Measurements from ENCODE around the gene DDX42.
"Not testable (repeated sequence)": the region's sequence is repeated elsewhere in the genome, so short reads cannot be mapped to it uniquely, and the experiment has no call there.

The DDX42 gene

GRCh38 chr17:63847525-63848249 is 73.7 kb downstream of the DDX42 start:
- DNase-seq (ENCODE audit: low read depth): no peak
- TF ChIP-seq CTCF (conservative IDR thresholded peaks at IDR 0.05; ENCODE audit: control insufficient read depth, insufficient read depth, low read depth, low read length): no peak
- no peak overlapping the region for H3K4me3 ChIP-seq (ENCODE audit: control insufficient read depth, low read depth, low read length)

GRCh38 chr17:63848834-63849689 is 75.1 kb downstream of the DDX42 start:
- H3K4me3 ChIP-seq (ENCODE audit: control insufficient read depth, low read depth, low read length): peak overlapping the region; percentile 34
- peak; percentile 42 for TF ChIP-seq CTCF (conservative IDR thresholded peaks at IDR 0.05; ENCODE audit: control insufficient read depth, insufficient read depth, low read depth, low read length)

GRCh38 chr17:63850401-63850800 is 76.4 kb downstream of the DDX42 start:
- no peak overlapping the region for H3K4me3 ChIP-seq (ENCODE audit: control insufficient read depth, low read depth, low read length)
- DNase-seq (ENCODE audit: low read depth): no peak
- TF ChIP-seq CTCF (conservative IDR thresholded peaks at IDR 0.05; ENCODE audit: control insufficient read depth, insufficient read depth, low read depth, low read length): no peak

More at GRCh38 chr17:63848834-63849689, 75.1 kb downstream of the DDX42 start:
- DNase-seq (ENCODE audit: low read depth): peak; percentile 92

- TF ChIP-seq CTCF (conservative IDR thresholded peaks at IDR 0.05; ENCODE audit: control insufficient read depth, insufficient read depth, low read depth, low read length): no peak
- no peak overlapping the region for H3K4me3 ChIP-seq (ENCODE audit: control insufficient read depth, low read depth, low read length)
- no peak for DNase-seq (ENCODE audit: low read depth)
Measured at GRCh38 chr17:63853260-63853659, 79.3 kb downstream of the DDX42 start.

GRCh38 chr17:63854709-63855108 is 80.7 kb downstream of the DDX42 start:
- no peak for TF ChIP-seq CTCF (conservative IDR thresholded peaks at IDR 0.05; ENCODE audit: control insufficient read depth, insufficient read depth, low read depth, low read length)
- no peak overlapping the region for H3K4me3 ChIP-seq (ENCODE audit: control insufficient read depth, low read depth, low read length)
- DNase-seq (ENCODE audit: low read depth): no peak

- TF ChIP-seq CTCF (conservative IDR thresholded peaks at IDR 0.05; ENCODE audit: control insufficient read depth, insufficient read depth, low read depth, low read length): no peak
- DNase-seq (ENCODE audit: low read depth): no peak
- no peak overlapping the region for H3K4me3 ChIP-seq (ENCODE audit: control insufficient read depth, low read depth, low read length)
Measured at GRCh38 chr17:63855185-63855584, 81.2 kb downstream of the DDX42 start.

- DNase-seq (ENCODE audit: low read depth); H3K4me3 ChIP-seq (ENCODE audit: control insufficient read depth, low read depth, low read length): not testable (repeated sequence)
Measured at GRCh38 chr17:63856425-63856824, 82.5 kb downstream of the DDX42 start.
